AML-193 (cell line): Measurements from ENCODE around the gene LRGUK.
"Not testable (repeated sequence)": the region's sequence is repeated elsewhere in the genome, so short reads cannot be mapped to it uniquely, and the experiment has no call there.

Experiments used
- DNase-seq, 2 experiments: peaks; one replicate each; lab custom pipeline; 2025; lab: John Stamatoyannopoulos, UW

The LRGUK gene

DNA sequence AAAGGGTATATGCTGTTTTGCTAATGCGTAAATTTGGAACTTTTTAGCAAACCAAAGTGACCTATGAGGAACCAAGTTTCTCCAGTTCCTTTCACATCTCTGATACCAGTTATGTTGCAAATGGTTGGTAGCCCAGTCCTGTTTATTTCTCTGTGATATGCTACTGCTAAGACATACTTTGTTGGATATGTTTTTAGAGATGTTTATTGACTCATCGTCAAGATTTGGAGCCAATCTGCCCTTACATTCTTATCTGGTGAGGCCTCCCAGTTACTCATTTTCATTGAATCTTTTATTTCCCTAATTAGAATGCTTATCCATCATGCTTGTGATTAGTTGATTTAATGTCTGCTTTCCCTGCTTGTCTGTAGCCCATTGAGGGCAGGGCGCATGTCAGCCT, 58.9 kb downstream of the LRGUK start:
- DNase-seq = no peak

DNA sequence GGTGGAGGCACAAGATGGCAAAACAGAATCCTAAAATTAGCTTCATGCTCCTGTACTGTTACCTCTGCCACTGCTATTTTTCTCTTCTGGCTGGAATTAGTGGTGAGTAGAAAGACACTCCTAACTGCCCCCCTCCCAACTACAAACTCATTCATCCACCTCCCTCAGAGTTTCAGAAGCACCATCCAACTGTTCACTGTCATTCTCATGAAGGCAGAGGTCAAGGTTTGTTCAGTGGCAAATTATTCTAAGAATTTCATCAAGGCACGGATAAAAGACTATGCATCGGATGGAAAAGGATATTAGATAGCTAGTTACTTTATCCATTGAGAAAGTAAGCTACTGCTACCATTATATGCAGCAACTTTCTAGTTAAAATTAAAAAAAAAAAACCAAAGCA, 59.7 kb downstream of the LRGUK start:
- no peak for DNase-seq

DNA sequence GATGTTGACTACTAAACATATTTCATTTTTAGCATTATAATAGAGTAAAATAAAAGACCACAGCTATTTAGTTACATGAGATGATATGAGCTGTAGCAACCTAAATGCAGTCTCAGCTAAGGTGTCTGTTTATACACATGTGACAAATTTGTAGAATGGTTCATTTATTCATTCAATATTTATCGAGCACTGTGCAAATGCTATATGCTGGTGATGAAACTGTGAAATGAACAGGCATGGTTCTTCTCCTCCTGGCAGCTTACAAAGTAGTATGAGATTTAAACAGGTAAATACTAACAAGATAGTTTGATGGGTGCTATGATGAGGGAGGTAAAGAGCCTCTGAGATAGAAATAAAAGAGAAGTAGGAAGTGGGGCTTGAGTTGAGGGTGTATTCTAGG, 60.8 kb downstream of the LRGUK start:
- no peak for DNase-seq

DNA sequence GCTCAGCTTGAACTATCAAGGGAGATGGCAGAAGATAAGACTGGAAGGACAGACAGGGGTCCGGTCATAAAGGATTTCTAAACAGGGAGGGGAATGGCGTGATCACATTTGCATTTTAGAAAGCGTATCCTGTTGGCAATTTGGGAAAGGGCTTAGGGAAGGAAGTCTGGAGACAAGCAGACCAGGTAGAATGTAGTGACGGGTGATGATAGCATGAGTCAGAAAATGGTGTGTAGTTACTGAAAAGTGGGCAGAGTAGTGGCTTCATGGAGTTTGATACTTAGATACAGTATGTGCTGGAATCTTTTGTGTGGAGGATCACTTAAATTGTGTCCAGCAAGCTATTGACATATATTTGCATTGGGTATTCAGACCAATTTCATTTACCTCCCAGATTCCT, 61.2 kb downstream of the LRGUK start:
- DNase-seq = no peak

DNA sequence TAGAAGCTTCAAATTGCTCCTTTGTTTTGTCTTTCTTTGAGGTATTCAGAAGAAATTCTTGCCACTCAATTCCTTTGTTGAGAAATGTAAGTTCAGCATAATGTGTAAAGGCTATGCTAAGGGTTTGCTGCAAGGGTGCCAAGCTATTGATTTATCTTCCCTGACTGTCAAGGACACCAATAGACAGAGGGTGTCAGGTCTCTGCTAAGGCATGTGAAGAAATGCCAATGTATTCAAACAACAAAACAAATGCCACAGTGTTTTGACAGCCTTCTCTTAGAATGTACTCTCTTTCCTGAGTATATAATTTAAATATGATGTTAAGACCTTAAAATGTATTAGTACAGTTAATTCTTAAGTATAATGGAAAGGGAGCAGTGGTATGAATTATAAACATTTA, 62.4 kb downstream of the LRGUK start:
- DNase-seq = no peak

DNA sequence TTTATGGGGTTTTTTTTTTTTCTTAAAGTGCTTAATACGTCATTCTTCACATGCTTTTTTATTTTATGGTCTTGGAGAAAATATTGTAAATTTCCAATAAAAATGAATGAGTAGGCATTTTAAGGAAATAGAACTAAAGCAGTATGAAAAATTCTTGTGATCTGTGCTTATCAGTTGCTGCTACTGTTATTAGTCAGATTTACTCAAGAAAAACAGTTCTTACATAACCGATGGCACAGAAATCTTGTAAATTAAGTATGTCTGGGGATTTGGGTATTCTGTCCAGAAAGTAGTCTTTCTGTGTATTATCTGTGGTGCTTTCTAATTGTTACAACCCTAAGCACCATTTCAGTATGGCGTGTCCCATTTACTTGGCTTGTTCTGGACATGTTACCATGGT, 64.7 kb downstream of the LRGUK start:
- no peak for DNase-seq

DNA sequence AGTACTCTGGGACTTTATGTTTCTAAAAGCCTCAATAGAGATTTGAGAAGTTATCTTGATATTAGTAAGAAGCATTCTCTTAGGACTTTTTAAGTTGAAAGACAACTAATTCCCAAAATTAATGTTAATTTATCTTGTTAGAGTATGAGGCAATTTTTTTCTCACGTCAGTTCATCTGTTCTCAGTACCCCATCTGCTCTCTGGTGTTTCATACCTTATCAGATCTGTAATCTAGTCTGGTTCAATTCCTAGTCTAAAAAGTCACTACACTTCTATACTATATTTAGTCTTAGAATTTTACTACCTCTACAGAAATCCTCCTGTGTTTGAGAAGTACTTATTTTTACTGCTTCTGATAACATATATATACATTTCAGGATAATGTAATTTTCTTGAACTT, 66.1 kb downstream of the LRGUK start:
- DNase-seq = no peak

DNA sequence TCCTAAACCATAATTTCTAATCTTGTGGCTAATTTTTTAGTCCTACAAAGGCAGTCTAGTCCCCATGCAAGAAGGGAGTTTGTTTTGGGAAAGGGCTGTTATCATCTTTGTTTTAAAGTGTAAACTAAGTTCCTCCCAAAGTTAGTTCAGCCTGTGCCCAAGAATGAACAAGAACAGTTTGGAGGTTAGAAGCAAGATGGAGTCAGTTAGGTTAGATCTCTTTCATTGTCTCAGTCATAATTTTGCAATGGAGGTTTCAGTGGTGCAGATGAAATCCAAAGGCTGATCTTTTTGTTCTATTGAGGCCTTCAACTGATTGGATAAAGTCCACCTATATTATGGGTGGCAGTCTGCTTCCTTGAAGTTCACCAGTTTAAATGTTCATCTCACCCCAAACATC, 68.1 kb downstream of the LRGUK start:
- DNase-seq = no peak

DNA sequence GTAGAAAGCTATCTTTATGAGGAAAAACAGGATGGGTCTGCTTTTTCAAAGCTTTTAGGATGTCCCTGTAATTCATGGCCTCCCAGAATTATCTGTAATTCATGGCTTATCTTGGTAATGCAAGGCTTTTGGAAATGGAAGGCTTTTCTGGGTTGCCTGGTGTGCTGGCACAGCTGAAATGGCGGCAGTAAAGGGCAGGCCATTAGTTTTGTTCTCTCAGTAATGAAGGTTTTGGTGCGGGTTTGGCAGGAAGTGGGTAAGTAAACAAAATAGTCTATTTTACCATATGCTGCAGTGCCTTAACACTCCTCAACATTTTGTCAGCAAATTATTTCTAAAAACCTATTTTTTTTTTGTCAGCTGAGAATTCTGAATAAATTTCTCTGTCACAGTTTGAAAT, 69.3 kb downstream of the LRGUK start:
- no peak for DNase-seq

DNA sequence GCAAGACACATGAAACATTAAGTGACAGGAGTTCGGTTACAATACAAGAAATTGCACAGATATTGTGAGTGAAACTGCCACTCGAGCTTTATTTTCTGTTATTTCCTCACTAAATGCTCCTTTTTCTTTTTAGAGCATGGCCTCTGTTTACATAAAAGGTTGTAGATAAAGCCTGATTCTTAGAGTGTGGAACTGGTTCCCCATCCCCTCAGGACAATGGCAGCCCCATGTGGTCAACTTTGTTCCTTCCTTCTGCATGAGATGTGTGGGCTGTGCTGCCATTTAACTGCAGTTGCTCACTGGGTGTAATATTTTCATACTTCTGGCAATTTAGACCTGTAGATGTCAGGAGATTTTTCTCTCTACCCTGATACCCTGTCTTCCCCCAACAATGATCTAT, 70.2 kb downstream of the LRGUK start:
- DNase-seq = no peak

DNA sequence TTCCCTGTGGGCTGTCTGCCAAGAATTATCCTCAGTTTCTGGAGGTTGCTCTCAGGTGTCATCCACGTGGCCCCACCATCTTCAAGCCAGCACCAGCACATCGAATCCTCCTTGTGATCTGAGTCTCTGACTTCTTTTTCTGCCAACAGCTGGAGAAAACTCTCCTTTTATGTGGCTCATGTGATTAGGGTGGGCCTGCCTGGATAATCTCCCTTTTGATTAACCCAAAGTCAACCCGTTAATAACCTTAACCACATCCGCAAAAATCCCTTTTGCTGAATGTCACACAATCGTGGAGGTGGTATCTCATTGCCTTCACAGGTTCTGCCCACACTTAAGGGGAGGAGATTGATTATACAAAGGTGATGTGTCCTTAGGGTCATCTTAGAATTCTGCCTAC, 73.8 kb downstream of the LRGUK start:
- DNase-seq = no peak

DNA sequence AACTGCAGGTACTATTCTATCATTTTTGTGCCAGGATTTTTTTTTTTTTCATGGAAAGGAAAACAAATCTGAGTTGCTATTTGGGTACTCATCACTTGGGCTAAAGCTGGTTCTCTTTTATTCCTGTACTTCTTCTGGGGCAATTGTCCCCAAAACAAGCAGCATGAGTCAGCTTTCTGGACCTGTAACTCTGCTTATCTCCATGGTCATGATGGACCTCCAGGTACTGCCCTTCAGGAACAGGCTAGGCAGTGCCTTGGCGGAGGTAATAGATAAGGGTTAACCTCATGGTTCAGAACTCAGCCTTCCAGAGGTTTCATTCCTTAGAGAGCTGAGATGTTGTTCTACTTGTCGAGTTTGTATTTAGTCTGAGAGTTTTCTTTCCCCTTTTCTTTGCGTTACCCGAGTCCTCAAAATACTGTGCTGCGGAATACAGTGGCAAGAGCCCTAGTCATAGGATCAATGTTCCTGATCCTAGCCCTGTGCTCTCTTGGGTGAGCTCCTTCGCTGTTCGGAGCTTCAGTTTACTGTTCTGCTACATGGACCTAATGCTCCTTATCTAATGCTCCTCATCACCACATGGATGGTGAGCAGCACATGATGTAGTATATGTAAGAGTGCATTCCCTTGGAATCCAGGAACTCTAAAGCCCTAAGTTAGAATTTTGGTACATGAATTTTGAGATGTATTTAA, 74.6 kb downstream of the LRGUK start:
- no peak for DNase-seq

DNA sequence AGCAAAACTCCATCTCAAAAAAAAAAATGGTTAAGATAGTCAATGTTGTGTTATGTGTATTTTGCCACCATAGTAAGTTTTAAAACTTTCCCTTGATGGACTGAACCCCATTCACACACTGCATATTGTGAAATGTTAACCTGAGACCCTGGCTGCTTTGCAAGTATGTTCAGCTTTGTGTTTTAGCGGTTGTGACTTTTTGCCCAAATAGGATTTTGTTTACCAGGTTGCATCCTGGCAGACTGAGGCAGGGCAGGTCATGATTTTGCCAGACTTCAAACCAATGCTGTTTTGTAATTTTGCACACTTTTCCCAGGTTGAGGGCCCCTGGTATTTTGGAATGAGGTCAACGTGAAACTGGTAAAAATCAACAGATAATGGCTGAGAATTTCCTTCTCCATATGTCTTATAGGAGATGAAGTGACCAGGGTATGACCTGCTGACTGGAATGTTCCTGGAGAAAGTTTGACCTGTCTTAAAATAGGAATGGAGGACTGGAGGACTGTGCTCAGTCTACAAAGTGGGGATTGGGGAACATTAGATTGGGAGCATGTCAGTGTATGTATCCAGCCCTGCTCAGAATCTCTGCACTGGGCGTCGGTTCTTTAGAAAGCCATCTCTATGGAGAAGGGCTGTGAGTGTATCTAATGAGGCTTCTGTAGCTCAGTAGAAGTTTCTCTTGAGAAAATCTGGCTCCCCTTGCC, 76.2 kb downstream of the LRGUK start:
- DNase-seq = no peak

DNA sequence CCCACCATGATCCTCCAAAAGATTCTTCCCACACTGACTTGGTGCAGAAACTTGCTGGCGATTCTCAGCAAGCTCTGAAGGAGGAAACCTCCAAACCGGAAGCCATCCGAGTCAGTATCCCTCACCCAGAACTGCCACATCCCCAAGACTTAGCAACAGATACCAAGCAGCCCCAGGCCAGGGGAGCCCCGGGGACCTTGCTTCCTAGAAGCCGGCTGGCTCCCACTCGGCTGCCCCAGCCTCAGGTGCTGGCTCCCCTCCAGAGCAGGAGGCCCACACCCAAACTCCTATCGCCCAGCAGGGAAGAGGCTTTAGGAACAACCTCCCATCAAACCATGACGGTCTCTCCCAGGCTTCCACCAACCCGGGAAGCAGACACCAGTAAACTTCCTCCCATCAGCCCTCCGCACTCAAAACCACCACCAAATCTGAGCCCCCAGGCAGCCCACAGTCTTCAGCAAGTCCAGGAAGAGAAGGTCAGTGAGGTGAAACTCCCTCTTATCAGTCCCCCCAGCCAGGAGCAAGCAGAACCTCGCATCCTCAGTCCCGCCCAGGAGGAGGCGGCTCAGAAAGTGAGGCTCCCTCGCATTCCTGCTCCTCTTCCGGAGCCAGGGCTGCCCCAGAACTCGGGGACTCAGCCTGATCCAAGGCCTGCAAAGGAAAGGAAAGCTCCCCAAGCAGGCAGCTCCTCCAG, 82.3 kb downstream of the LRGUK start:
- no peak for DNase-seq

DNA sequence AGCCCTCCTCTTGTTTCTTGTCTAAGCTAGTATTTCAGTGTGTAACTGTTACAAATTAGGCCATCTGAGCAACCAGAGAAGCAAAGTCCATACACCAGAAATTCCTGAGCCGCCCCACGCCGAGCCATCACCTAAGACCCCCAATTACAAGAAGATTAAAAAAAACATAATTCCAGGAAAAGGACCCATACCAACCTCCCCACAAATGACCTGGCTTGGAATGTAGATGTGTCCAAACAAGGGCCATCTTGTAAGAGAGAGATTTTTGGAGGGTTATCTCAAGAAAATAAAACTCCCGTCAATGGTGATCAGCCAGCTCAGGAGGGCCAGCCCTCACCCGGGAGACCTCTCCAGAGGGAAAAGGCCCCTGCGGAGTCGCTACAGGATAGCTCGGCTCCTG, 83.1 kb downstream of the LRGUK start:
- DNase-seq = no peak

DNA sequence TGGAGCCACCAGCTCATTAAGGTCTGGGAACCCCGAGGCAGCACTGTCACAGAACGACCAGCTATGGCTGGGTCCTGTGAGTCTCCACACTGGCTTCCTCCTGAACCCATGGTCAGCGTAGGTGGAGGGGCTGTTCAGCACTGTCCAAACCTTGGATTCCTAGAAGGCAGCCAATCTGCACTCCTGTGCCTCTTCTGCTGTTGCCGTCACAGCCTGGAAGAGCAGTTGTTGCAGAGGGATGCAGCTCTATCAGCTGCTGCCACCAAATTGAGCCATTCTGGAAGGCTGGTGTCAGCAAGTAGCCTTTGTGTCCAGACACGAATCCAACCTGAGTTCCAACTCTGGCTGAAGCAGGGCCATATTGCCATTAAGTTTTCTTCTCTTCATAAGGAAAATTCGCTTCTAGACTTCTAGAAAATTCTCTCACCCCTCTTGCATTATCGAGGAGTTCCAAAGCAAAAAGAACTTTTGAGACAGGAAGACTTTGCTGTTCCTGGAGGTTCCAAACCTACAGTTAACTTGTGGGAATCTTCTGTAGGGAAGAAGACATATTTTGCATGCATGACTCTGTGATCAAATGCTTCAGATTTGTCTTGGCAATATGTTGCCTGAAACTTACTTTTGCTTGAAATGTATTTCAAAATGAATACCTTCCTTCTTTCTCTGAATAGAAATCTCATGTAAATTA, 84.0 kb downstream of the LRGUK start:
- no peak for DNase-seq

DNA sequence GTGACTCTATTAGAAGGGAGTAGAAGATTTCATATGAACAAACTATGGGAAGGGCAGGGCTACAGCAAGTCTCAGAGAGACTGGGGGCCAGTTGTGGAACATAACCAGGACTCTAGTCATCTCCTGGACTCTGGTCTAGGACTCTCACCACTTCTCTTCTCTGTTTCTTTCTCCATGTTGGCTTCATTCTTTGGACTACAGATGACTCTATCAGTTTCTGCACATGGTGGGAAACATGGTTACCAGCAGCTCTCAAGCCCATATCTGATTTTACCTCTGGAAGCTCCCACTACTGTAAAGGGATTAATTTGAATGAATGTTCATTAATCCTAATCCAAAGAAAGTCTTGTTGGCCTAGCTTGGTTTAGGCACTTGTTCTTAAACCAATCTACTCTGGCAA, 84.7 kb downstream of the LRGUK start:
- no peak for DNase-seq

DNA sequence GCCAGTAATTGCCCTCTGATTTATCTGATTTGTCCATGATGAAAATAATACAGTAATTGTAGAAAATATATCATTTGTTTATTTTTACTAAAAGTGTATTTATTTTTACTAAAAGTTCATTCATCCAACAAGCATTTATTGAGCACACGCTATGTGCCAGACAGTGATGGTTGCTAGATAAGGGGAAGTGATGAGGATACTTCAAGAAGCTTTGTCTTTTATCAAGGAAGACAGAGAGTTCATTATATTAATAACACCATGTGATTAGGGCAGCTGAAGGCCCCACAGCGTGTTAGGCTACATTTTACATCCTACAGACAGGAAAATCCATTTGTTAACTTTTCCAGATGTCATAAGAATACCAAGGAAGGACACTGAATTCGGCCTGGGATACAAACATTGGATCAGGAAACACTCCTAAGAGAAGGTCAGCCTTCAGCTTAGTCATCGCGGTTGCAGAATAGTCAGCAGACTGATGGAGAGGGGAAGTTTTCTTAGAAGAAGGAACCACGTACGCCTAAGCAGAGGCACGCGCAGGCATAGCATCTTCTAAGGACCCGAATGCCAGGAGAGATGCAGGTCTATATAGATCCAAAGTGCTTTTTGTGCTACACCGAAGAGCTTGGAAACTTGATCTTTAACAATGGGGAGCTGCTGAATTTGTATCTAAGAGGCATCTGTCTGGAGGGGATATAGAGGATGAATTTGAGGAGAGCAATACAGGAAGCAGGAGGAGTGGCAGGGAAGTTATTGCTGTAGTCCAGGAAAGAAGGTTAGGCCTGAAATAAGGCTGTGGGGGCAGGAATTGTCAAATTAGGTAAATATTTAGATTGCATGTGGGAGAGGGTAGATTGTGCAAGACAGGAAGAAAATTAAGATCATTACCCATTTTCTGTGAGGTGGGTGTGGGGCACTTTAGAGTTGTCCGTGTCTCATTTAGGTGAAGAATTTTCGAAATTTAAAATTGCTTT, 85.7 kb downstream of the LRGUK start:
- peak; percentile 52 to 72 for DNase-seq

DNA sequence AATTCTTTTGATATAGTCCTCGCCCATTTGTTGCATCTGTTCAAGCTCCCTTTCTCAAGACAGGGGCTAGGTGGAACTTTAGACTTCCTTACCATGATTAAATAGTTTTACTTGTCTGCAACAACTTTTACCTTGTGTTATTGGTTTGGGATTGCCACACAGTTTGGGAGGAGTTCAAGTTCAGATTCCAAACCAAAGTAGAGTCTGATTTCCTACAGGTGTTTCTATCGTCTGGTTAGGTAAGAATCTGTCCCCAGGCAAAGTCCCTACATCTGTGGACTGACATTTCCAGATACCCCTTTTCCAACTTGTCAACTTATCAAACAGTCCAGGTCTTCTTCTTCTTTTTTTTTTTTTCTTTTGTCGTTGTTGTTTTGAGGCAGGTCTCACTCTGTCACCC, 93.1 kb downstream of the LRGUK start:
- DNase-seq = no peak

DNA sequence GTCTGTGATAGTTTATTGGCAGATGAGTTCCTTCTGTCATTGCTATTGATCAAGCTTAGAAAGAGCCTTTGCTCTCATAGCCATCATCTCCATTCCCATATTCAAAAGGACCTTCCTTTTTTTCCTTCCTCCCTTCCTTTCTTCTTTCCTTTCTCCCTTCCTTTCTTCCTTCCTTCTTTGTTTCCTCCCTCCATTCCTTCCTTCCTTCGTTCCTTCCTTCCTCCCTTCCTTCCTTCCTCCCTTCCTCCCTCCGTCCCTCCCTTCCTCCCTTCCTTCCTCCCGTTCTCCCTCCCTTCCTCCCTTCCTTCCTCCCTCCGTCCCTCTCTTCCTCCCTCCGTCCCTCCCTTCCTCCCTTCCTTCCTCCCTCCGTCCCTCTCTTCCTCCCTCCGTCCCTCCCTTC, 104.2 kb downstream of the LRGUK start:
- DNase-seq = not testable (repeated sequence)

DNA sequence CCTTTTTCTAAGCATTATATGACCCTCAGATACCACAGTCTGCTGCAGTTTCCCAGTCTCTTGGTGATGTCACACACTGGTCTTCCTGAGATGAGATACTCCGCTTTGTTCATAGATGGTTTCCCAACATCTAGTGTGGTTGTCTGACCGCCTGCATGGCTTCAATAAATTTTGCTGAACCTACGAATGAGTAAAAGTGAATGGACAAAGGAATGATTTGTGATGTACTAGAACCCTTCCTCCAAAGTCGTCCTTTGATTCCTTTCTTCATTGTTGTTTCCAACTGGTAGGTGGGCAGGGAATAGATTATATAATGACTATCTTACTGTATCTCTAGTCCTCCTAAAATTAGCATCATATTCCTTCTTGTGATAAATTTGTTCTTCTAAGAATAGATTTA, 107.1 kb downstream of the LRGUK start:
- no peak for DNase-seq

DNA sequence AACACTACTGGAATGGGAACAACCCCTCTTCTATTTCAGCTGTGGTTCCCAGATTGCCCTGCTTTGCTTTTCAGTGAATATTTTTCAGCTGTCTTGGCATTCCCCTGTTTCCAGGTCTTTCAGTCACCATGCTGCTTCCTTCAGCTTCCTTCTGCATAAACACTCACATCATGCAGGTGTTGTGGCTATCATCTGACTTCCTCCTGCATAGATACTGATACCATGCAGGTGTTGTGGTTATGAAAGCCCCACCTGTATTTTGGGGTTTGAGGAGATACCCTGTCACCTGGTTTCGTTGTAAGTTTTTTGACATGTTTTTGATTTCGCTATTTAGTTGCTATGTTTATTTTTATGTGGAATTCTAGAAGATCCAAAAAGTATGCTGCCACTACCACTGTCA, 118.1 kb downstream of the LRGUK start:
- no peak for DNase-seq
